Activated CD4-positive, alpha-beta T cell treated with anti-CD3 and anti-CD28 coated beads for 1 hour (primary cell): ENCODE data around the gene CLRN3.

ENCODE experiments used
- DNase-seq: peaks from one replicate; pipeline ENCODE4 v3.0.0-alpha.2; 2020

Gene CLRN3

GRCh38 chr10:127894146-127894545 is 1.4 kb upstream of the CLRN3 start:
- no peak for DNase-seq

DNA sequence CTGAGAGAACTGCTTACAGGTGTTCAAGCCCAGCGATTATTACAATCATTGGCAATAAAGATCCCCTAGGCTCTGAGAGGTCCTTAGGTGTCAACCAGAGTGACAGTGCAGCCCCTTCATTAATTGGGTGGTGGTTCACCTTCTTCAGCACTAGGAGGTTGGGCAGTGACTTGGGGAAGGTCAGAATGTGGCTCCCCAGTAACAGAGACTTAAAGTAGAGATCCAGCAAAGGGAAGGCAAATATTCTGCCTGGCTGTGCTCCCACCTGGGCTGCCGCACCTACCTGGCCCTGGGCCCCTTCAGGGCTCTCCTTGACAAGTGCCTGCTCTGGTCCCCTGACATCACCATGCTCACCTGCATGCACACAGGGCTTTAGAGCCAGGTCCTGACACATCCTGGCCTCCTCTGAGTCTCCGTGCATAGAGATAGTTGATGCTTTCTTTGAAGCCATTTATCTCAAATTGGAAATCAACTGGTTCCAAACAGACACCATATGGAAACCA is 1.9 kb downstream of the CLRN3 start:
- no peak for DNase-seq

DNA sequence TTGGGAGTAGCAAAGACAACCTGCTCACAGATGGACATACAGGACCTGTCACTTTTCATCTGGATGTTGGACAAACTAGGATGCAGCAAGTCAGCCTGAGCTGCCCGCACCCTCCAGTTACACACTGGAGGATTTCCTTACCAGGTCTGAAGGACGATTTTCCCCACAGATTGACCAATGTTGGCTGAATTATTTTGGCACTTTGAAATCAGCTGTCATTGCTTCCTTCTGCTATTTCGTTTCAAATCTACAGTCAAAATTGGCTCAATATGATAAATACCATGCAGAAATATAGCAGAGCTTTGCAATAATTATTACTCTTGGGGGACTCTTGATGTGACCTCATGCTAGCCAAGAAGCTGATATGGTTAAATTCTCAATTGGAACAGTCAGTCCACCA is 2.5 kb downstream of the CLRN3 start:
- no peak for DNase-seq

- DNase-seq: no peak
Measured at GRCh38 chr10:127889605-127890195, 3.0 kb downstream of the CLRN3 start.

DNA sequence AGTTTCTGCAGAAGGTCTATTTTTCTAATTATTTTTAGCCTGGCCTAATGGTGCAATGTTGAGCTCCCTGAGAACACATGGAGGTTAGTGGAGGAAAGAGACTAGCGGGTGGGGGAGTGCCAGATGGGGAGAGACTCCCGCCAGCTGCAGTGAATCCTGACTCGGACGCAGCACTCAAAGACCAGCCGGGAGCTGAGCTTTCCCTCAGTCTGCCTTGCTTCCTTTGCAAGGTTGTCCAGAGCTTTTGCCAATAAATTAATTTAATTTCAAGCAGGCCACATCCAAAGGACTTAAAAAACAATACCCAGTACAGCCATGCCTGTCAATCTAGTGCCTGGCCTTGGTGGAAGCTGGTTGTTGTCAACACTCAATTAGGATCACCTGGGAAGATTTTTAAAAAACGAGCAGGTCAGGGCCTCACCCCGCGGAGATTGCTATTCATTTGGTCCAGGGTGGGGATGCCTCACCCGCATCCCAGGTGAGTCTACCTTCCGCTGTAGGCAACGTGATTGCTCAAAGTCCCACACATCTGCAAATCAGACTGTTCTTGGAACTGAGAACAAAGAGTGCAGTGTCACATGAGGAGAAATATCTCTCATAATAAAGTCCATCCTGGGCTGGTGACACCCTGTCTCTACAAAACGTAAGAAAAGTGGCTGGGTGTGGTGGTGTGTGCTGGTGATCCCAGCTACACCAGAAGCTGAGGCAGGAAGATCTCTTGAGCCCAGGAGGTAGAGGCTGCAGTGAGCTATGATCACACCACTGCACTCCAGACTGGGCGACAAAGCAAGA is 4.0 kb downstream of the CLRN3 start:
- no peak for DNase-seq

DNA sequence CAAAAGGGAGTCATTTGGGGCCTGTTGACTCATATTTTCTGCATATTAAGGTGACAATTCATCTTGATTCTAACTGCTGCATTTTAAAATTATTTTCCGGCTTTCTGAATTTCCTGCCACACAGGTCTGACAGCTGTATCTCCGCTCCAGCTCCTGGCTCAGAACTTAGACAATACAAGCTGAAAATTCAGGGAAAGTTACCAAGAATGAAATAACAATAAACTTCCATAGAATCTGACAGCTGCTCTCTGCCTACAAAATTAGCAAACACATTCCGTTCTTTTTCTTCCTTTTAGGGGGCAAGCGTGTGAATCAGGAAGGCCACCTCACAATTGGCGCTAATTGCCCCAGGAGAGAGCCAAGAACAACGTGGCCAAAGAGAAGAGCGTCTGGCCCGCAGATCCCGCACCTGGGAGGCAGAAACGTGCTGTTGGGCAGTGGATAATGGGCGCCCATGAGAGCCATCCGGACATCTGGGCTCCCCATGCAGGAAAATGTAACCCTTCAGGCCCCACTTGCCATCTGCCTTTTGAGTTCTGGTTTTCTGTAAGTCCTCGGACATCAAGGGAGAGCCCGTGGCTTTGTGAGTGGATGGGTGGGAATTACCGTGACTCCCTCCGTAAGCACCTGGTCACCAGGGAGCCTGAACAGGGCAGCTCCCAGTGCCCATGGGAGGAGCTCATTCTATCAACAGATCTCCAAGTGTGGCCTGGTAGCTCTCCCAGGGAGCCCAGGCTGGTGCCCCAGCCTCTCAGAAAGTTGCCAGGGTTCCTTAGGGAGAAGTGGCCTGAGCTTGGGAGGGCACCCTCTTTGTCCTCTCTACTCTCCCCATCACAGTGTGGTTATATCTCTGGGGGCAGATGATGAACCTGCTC is 5.0 kb downstream of the CLRN3 start:
- DNase-seq: no peak

DNA sequence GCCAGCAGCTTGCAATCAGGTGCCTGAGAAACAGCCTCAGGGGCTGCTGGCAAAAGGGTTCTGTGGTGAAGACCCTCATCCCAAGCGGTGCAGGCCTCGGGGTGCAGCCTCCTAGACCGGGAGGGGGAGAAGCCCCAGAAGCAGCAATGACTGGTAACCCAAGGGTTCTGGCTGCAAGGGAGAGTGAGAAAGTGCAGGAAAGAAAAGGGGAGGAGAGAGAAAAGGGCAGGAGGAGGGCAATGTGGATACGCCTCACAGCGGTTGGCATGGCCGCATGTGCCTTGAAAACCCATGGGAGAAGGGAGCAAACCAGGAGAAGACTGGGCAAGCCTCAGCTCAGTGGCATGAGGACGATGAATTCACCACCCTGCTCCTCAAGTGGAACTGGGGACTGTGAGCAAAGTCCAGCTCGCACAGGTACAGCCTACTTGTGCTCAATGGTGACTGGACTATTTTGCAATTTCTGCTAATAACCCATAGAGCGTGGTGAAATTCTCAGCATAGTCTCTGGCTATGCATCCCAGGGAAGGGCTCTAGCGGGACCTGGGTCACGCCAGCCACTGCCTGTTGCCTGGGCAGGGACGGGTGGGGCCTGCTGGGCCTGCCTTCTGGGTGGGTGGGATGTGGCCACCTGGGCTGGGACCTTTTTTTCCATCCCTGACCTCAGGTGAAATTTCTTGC is 6.2 kb downstream of the CLRN3 start:
- DNase-seq: no peak

DNA sequence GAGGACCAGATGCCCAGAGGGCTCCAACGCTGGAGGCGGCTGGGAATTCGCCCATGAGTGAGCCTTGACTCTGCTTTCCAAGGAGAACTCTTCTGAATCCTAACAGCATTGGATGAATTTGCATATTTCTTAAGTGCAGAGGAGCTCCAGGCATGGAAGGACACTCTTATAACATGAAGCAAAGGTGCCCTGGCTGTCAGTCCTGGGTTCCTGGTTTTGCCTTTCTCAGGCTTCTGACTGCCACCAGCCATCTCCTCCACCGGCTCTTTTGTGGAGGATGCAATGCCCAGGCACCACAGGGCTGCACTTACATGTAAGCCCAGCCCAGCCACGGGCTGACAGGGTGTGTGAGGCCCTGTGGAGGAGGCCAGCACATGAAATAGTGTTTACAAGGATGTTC is 8.2 kb downstream of the CLRN3 start:
- DNase-seq: no peak

DNA sequence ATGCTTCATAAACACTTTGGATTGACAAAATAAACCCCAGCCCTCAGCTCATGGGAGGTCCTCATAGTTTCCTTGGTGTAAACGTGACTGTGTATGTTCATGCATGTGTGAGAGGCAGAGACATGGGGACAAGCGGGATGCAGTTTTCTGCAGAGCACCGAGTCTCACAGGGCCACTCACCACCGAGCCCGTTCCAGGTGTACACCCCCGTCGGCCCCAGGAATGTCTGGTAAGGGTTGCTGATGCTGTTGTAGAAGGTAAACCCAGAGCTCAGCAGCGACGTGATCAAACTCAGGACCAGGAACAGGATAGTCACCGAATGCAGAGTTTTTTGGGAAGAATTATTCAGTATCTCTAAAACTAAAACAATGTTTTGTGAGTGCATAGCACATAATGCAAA is 9.2 kb downstream of the CLRN3 start:
- DNase-seq: no peak

GRCh38 chr10:127882801-127883459 is 9.8 kb downstream of the CLRN3 start:
- DNase-seq: no peak

GRCh38 chr10:127882391-127882790 is 10.3 kb downstream of the CLRN3 start:
- DNase-seq: no peak

- DNase-seq: no peak
Measured at GRCh38 chr10:127881262-127881661, 11.5 kb downstream of the CLRN3 start.

GRCh38 chr10:127880557-127880956 is 12.2 kb downstream of the CLRN3 start:
- no peak for DNase-seq

- no peak for DNase-seq
Measured at GRCh38 chr10:127878475-127879055, 14.2 kb downstream of the CLRN3 start.

GRCh38 chr10:127877699-127878098 is 15.0 kb downstream of the CLRN3 start:
- DNase-seq: no peak

GRCh38 chr10:127877116-127877515 is 15.6 kb downstream of the CLRN3 start:
- no peak for DNase-seq

DNA sequence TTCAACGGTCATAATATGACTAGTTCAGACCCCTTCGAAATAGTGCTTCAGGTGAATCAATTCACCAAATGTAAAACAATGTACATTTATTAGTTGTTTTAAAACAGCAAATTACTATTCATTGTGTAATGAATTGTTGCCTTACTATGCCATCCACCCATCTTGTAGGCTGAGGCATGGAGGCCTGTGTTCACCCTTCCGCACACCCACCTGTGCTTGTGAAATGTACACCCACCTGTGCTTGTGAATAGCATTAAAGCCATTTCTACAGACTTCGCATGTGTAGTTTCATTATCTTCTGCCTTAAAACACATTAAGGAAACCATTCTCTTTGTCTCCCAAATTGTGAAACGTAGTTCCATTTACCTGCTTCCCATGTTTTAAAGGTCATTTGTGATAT is 16.8 kb downstream of the CLRN3 start:
- DNase-seq: no peak

DNA sequence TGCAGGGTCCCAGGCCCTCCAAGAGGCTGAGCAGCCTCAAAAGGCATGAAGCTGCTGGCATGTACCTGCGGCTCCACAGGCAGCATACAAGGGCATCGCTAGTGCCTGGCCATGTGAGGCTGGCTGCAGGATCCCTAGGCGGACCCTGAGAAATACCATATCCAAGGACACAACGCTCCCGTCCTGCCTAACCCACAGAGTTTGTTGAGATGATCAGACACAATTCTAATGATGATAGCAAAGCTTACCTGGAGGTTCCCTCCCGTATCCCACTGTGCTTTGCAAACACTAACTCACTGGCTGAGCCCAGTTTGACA is 17.3 kb downstream of the CLRN3 start:
- DNase-seq: no peak

GRCh38 chr10:127874671-127875448 is 17.9 kb downstream of the CLRN3 start:
- no peak for DNase-seq

- no peak for DNase-seq
Measured at GRCh38 chr10:127873901-127874470, 18.8 kb downstream of the CLRN3 start.
